GM21737 (cell line): ENCODE data around the gene RNF13.
"Not testable (repeated sequence)": the region's sequence is repeated elsewhere in the genome, so short reads cannot be mapped to it uniquely, and the experiment has no call there.

ENCODE experiments used
- ATAC-seq: cut with Tn5 transposase; IDR thresholded peaks from one replicate; pipeline ENCODE4 v1.9.1; 2021; ENCODE audit warnings: mild to moderate bottlenecking, moderate library complexity; ENCODE audit not compliant: unreplicated experiment

Gene RNF13

GRCh38 chr3:149838491-149838890, 25.5 kb downstream of the RNF13 start:
- not testable (repeated sequence) for ATAC-seq

GRCh38 chr3:149839469-149839868, 26.5 kb downstream of the RNF13 start:
- not testable (repeated sequence) for ATAC-seq

GRCh38 chr3:149839896-149840295, 26.9 kb downstream of the RNF13 start:
- ATAC-seq, result no peak

- ATAC-seq, result no peak
These were observed 30.5 kb downstream of the RNF13 start for GRCh38 chr3:149843502-149843901.

GRCh38 chr3:149844091-149844490, 31.1 kb downstream of the RNF13 start:
- no peak for ATAC-seq

GRCh38 chr3:149845570-149846244, 32.7 kb downstream of the RNF13 start:
- ATAC-seq, result no peak

GRCh38 chr3:149848238-149848637, 35.2 kb downstream of the RNF13 start:
- no peak for ATAC-seq

- ATAC-seq, result no peak
These were observed 35.7 kb downstream of the RNF13 start for GRCh38 chr3:149848688-149849087.

- no peak for ATAC-seq
These were observed 38.0 kb downstream of the RNF13 start for GRCh38 chr3:149850787-149851584.

GRCh38 chr3:149858911-149859310, 45.9 kb downstream of the RNF13 start:
- ATAC-seq, result no peak

GRCh38 chr3:149860881-149861280, 47.9 kb downstream of the RNF13 start:
- ATAC-seq, result no peak

- ATAC-seq, result no peak
These were observed 54.5 kb downstream of the RNF13 start for GRCh38 chr3:149867563-149867962.

GRCh38 chr3:149871855-149872254, 58.8 kb downstream of the RNF13 start:
- no peak for ATAC-seq

GRCh38 chr3:149872589-149872988, 59.6 kb downstream of the RNF13 start:
- no peak for ATAC-seq

GRCh38 chr3:149877668-149878067, 64.7 kb downstream of the RNF13 start:
- no peak for ATAC-seq

GRCh38 chr3:149879872-149880271, 66.9 kb downstream of the RNF13 start:
- ATAC-seq, result no peak

GRCh38 chr3:149881879-149882278, 68.9 kb downstream of the RNF13 start:
- ATAC-seq, result no peak

- ATAC-seq, result no peak
These were observed 70.1 kb downstream of the RNF13 start for GRCh38 chr3:149883134-149883533.

- ATAC-seq, result not testable (repeated sequence)
These were observed 70.8 kb downstream of the RNF13 start for GRCh38 chr3:149883860-149884259.

GRCh38 chr3:149884848-149885247, 71.8 kb downstream of the RNF13 start:
- not testable (repeated sequence) for ATAC-seq

- ATAC-seq, result no peak
These were observed 73.9 kb downstream of the RNF13 start for GRCh38 chr3:149886957-149887356.

GRCh38 chr3:149891621-149892020, 78.6 kb downstream of the RNF13 start:
- ATAC-seq, result no peak
